Endothelial cell of umbilical vein (primary cell): Measurements from ENCODE around the gene CNIH1.

Source experiments
- EZH2 ChIP-seq: IDR thresholded peaks from 2 replicates; pipeline ENCODE4 v1.6.1; 2012; ENCODE audit warnings: borderline replicate concordance, low read depth, mild to moderate bottlenecking, moderate library complexity, low read length, inconsistent platforms; ENCODE audit not compliant: severe bottlenecking
- FOS ChIP-seq: IDR thresholded peaks from 2 replicates; pipeline ENCODE4 v1.6.1; 2011; ENCODE audit warnings: mild to moderate bottlenecking, low read length, moderate library complexity, borderline replicate concordance; ENCODE audit not compliant: insufficient read depth
- GATA2 ChIP-seq: IDR thresholded peaks from 2 replicates; pipeline ENCODE4 v1.7.0; 2011; ENCODE audit warnings: low read depth, mild to moderate bottlenecking, moderate library complexity, mixed read lengths, low read length; ENCODE audit not compliant: insufficient read length, insufficient read depth
- JUN ChIP-seq: IDR thresholded peaks from 2 replicates; pipeline ENCODE4 v1.6.1; 2011; ENCODE audit warnings: borderline replicate concordance, low read depth; ENCODE audit not compliant: insufficient read length, insufficient read depth
- MAX ChIP-seq: IDR thresholded peaks from 2 replicates; pipeline ENCODE4 v1.6.1; 2011; ENCODE audit not compliant: insufficient read depth, insufficient read length
- POLR2A ChIP-seq: IDR thresholded peaks from 2 replicates; pipeline ENCODE4 v1.6.1; 2012; ENCODE audit warnings: low read depth, mild to moderate bottlenecking, control low read depth, low read length
- POLR2AphosphoS5 ChIP-seq: IDR thresholded peaks from 2 replicates; pipeline ENCODE4 v1.6.1; 2012; ENCODE audit warnings: low read depth, mild to moderate bottlenecking, control low read depth, low read length, moderate library complexity; ENCODE audit not compliant: insufficient read depth
- TF ChIP-seq, protein P1 (sequence below), 2 donors: IDR thresholded peaks; 1 replicate in 1 of 2; 2 replicates in 1 of 2; pipeline ENCODE4 v1.5.1; 2011; ENCODE audit warnings: low read length in 2 of 2, mild to moderate bottlenecking in 2 of 2, moderate library complexity in 2 of 2, control low read depth in 1 of 2, inconsistent platforms in 1 of 2, low read depth in 1 of 2; ENCODE audit not compliant: insufficient read depth in 1 of 2; ENCODE audit errors: extremely low read depth in 1 of 2

DNA sequence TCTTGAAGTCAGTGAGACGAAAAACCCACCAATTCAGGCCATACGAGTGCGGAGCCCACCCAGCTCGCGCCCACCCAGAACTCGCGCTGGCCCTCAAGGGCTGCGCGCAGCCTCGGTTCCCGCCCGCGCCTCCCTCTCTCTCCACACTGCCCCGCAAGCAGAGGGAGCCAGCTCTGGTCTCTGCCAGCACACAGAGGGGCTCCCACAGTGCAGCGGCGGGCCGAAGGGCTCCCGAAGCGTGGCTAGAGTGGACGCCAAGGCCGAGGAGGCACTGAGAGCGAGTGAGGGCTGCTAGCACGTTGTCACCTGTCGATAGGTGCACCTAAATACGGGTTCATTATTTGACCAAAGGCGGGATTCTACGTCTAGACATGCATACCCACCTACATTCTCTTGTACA is 46.6 kb downstream of the CNIH1 start:
- TF ChIP-seq, protein P1, sequence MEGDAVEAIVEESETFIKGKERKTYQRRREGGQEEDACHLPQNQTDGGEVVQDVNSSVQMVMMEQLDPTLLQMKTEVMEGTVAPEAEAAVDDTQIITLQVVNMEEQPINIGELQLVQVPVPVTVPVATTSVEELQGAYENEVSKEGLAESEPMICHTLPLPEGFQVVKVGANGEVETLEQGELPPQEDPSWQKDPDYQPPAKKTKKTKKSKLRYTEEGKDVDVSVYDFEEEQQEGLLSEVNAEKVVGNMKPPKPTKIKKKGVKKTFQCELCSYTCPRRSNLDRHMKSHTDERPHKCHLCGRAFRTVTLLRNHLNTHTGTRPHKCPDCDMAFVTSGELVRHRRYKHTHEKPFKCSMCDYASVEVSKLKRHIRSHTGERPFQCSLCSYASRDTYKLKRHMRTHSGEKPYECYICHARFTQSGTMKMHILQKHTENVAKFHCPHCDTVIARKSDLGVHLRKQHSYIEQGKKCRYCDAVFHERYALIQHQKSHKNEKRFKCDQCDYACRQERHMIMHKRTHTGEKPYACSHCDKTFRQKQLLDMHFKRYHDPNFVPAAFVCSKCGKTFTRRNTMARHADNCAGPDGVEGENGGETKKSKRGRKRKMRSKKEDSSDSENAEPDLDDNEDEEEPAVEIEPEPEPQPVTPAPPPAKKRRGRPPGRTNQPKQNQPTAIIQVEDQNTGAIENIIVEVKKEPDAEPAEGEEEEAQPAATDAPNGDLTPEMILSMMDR (IDR thresholded peaks at IDR 0.05; ENCODE audit: extremely low read depth in 1 of 2, insufficient read depth in 1 of 2, low read depth in 1 of 2, low read length in 2 of 2): no peak
- TF ChIP-seq POLR2AphosphoS5 (no peak), MAX (no peak), POLR2A (no peak), GATA2 (no peak), EZH2 (no peak), FOS (no peak), JUN (no peak)
